ENCODE data around the gene KRT73.

DNA sequence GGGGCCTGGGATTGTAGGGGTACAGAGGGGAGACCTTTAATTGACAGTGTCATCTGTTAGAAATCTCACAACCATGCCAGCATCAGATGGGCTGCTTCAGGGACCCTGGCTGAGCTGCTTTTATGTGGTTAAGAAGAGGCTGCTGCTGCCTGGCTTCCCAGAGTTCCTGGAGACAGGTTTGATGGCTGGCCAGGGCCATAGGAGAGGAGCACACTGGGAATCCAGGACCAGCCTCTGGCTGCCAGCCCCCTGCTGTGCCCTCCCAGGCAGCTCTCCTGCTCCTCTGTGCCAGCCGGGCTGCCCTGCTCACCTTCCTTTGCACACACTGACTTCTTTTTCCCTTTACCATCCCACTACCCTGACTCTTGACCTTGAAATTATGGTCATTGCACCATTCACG, 507 bp upstream of the KRT73 start:
- TF ChIP-seq, protein P1, sequence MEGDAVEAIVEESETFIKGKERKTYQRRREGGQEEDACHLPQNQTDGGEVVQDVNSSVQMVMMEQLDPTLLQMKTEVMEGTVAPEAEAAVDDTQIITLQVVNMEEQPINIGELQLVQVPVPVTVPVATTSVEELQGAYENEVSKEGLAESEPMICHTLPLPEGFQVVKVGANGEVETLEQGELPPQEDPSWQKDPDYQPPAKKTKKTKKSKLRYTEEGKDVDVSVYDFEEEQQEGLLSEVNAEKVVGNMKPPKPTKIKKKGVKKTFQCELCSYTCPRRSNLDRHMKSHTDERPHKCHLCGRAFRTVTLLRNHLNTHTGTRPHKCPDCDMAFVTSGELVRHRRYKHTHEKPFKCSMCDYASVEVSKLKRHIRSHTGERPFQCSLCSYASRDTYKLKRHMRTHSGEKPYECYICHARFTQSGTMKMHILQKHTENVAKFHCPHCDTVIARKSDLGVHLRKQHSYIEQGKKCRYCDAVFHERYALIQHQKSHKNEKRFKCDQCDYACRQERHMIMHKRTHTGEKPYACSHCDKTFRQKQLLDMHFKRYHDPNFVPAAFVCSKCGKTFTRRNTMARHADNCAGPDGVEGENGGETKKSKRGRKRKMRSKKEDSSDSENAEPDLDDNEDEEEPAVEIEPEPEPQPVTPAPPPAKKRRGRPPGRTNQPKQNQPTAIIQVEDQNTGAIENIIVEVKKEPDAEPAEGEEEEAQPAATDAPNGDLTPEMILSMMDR (conservative IDR thresholded peaks at IDR 0.05 in 1 of 2, IDR thresholded peaks at IDR 0.05 in 1 of 2; ENCODE audit: extremely low read depth in 1 of 2, insufficient read depth in 1 of 2, low read depth in 1 of 2, low read length in 2 of 2): no peak
- TF ChIP-seq EZH2 (IDR thresholded peaks at IDR 0.05; ENCODE audit: borderline replicate concordance, low read length): no peak
